PC-3 (cell line): ENCODE results near the gene P2RY2.

Experiments
- CTCF ChIP-seq: fragments of 300-600 bp; sonication (generic); conservative IDR thresholded peaks from 2 replicates; pipeline ENCODE4 v1.5.1; 2017; ENCODE audit warnings: antibody characterized with exemption, low read depth, mild to moderate bottlenecking, low read length
- EZH2phosphoT487 ChIP-seq: fragments of 300-600 bp; sonication (generic); IDR thresholded peaks from 2 replicates; pipeline ENCODE4 v1.6.1; 2018; ENCODE audit warnings: mild to moderate bottlenecking, antibody characterized with exemption, low read length, borderline replicate concordance

- TF ChIP-seq CTCF = no peak
- no peak for TF ChIP-seq EZH2phosphoT487
Observed at GRCh38 chr11:73206801-73207200, 11.3 kb upstream of the P2RY2 start.
